GM19099 (cell line): Measurements from ENCODE around the gene NCKAP5.

Experiments
- POLR2A ChIP-seq: IDR thresholded peaks from 3 replicates; pipeline ENCODE4 v1.6.1; 2011; ENCODE audit warnings: low read depth; ENCODE audit not compliant: insufficient read length; ENCODE audit errors: extremely low read depth

NCKAP5 gene

GRCh38 chr2:132754392-132754791 lies 813.9 kb downstream of the NCKAP5 start:
- TF ChIP-seq POLR2A: no peak

- TF ChIP-seq POLR2A: no peak
Measured at GRCh38 chr2:132752421-132753206, 815.6 kb downstream of the NCKAP5 start.

GRCh38 chr2:132751836-132752235 lies 816.4 kb downstream of the NCKAP5 start:
- TF ChIP-seq POLR2A: no peak

GRCh38 chr2:132750606-132751005 lies 817.7 kb downstream of the NCKAP5 start:
- TF ChIP-seq POLR2A: no peak

GRCh38 chr2:132747046-132747445 lies 821.2 kb downstream of the NCKAP5 start:
- TF ChIP-seq POLR2A: no peak

GRCh38 chr2:132741754-132742153 lies 826.5 kb downstream of the NCKAP5 start:
- no peak for TF ChIP-seq POLR2A

GRCh38 chr2:132740081-132740720 lies 828.1 kb downstream of the NCKAP5 start:
- no peak for TF ChIP-seq POLR2A

GRCh38 chr2:132738223-132738622 lies 830.0 kb downstream of the NCKAP5 start:
- TF ChIP-seq POLR2A: no peak

- TF ChIP-seq POLR2A: no peak
Measured at GRCh38 chr2:132736059-132736458, 832.2 kb downstream of the NCKAP5 start.

- TF ChIP-seq POLR2A: no peak
Measured at GRCh38 chr2:132734961-132735360, 833.3 kb downstream of the NCKAP5 start.

GRCh38 chr2:132733094-132733493 lies 835.2 kb downstream of the NCKAP5 start:
- no peak for TF ChIP-seq POLR2A

GRCh38 chr2:132732694-132733093 lies 835.6 kb downstream of the NCKAP5 start:
- TF ChIP-seq POLR2A: no peak

GRCh38 chr2:132731441-132731840 lies 836.8 kb downstream of the NCKAP5 start:
- TF ChIP-seq POLR2A: no peak

GRCh38 chr2:132730611-132731010 lies 837.7 kb downstream of the NCKAP5 start:
- TF ChIP-seq POLR2A: no peak

GRCh38 chr2:132729522-132729921 lies 838.7 kb downstream of the NCKAP5 start:
- no peak for TF ChIP-seq POLR2A

- no peak for TF ChIP-seq POLR2A
Measured at GRCh38 chr2:132726155-132726554, 842.1 kb downstream of the NCKAP5 start.
